ENCODE measurements around the gene PCDH12. TPM values are rescaled to one million over a fixed set of nuclear protein-coding genes. Genes with fewer than 3 reads are reported as not detected.

The PCDH12 gene
- polyA plus RNA-seq, 1 of the 3 experiments (the other 2 are of a cell fraction) = 0.02 TPM

- no peak for TF ChIP-seq RFX5 (IDR thresholded peaks at IDR 0.05; ENCODE audit: low read length)
- no peak for TF ChIP-seq SMC3 (IDR thresholded peaks at IDR 0.05; ENCODE audit: low read depth, low read length)
- no peak for TF ChIP-seq MXI1 (IDR thresholded peaks at IDR 0.05; ENCODE audit: low read depth, low read length)
- TF ChIP-seq PBX3 (IDR thresholded peaks at IDR 0.05) = no peak
- TF ChIP-seq FOXM1 (IDR thresholded peaks at IDR 0.05; ENCODE audit: low read depth) = no peak
- TF ChIP-seq FOXJ3 (CRISPR knock-in tag; IDR thresholded peaks at IDR 0.05) = no peak
- TF ChIP-seq NRF1 (IDR thresholded peaks at IDR 0.05; ENCODE audit: low read depth, low read length) = no peak
- no peak for TF ChIP-seq CTCF (IDR thresholded peaks at IDR 0.05)
- TF ChIP-seq IRF3 (IDR thresholded peaks at IDR 0.05; ENCODE audit: low read depth, low read length) = no peak
- TF ChIP-seq TCF12 (IDR thresholded peaks at IDR 0.05) = no peak
- 100% methylated on average over 1 of the region's 2 CpGs for WGBS (ENCODE audit: low lambda C conversion rate)
- Histone ChIP-seq H3K27me3 (ENCODE audit: insufficient read depth) (no peaks in the 10 kb centered on the region; the same call in 1 of the 2 replicates), H3K4me1 (ENCODE audit: control insufficient read depth in 1 of 2, insufficient read depth in 2 of 2, low read depth in 1 of 2, low read length in 1 of 2) (peaks cover 0 to 8% of the 10 kb centered on the region in 2 experiments; a peak in 2 of 4 replicates), H3K9me3 (no peaks in the 10 kb centered on the region), H3F3A (replicated peaks; ENCODE audit: insufficient read depth) (peaks cover 4% of the 10 kb centered on the region), H3K36me3 (replicated peaks in 1 of 2; ENCODE audit: control insufficient read depth in 1 of 2, insufficient read depth in 2 of 2, low read length in 1 of 2) (peaks cover 4 to 9% of the 10 kb centered on the region in 2 experiments), H3K4me2 (no peak overlapping the region), H3K79me2 (ENCODE audit: insufficient read depth) (peaks cover 25% of the 10 kb centered on the region), H4K20me1 (ENCODE audit: insufficient read depth) (no peaks in the 10 kb centered on the region), H2AFZ (ENCODE audit: low read depth) (no peak overlapping the region), H3K4me3 (ENCODE audit: low read depth in 2 of 2, low read length in 1 of 2) (no peak overlapping the region), H3K9ac (no peak overlapping the region), H3K9me2 (no peaks in the 10 kb centered on the region), H3K27ac (ENCODE audit: low read depth in 2 of 2, low read length in 1 of 2) (no peak overlapping the region)
- ChIA-PET CTCF (interaction anchor here (0.7 to 8.8 kb wide), 5 partner anchors 30 to 256 kb away, joined by 3 to 71 read pairs (median 12); partner anchors contain the start of genes PCDH1 and PCDH12), POLR2A (interaction anchor here (1.6 kb wide), 1 partner anchor 38 kb away, joined by 4 read pairs; no protein-coding TSS in a partner anchor)
- DNase-seq = no peak
Measured at GRCh38 chr5:141920771-141921170, 37.2 kb downstream of the PCDH12 start.

GRCh38 chr5:141919218-141920119 is 38.5 kb downstream of the PCDH12 start:
- WGBS (ENCODE audit: low lambda C conversion rate) = 96% methylated on average over 8 of the region's 8 CpGs
- H2AFZ ChIP-seq (ENCODE audit: low read depth) = no peak overlapping the region
- TF ChIP-seq NFIC (IDR thresholded peaks at IDR 0.05; ENCODE audit: borderline replicate concordance) (no peak), SIN3A (IDR thresholded peaks at IDR 0.05; ENCODE audit: borderline replicate concordance, low read depth, low read length) (no peak), EP300 (IDR thresholded peaks at IDR 0.05; ENCODE audit: borderline replicate concordance in 1 of 2, low read depth in 1 of 2, low read length in 1 of 2) (no peak), CTCF (IDR thresholded peaks at IDR 0.05) (no peak), SMC3 (IDR thresholded peaks at IDR 0.05; ENCODE audit: low read depth, low read length) (no peak), USF1 (IDR thresholded peaks at IDR 0.05; ENCODE audit: borderline replicate concordance, low read depth) (no peak), RXRA (IDR thresholded peaks at IDR 0.05; ENCODE audit: borderline replicate concordance, low read depth) (no peak), FOXJ3 (CRISPR knock-in tag; IDR thresholded peaks at IDR 0.05) (no peak), GABPA (IDR thresholded peaks at IDR 0.05; ENCODE audit: low read depth) (no peak), MXI1 (IDR thresholded peaks at IDR 0.05; ENCODE audit: low read depth, low read length) (no peak), ELF1 (IDR thresholded peaks at IDR 0.05) (no peak)

More at GRCh38 chr5:141919218-141920119, 38.5 kb downstream of the PCDH12 start:
- no peaks in the 10 kb centered on the region for H3K9me2 ChIP-seq
- no peak overlapping the region for H3K9ac ChIP-seq
- no peaks in the 10 kb centered on the region for H4K20me1 ChIP-seq (ENCODE audit: insufficient read depth)
- H3K4me2 ChIP-seq = no peak overlapping the region
- no peak for DNase-seq
- POLR2A ChIA-PET = no interaction called here
- peaks cover 0 to 7% of the 10 kb centered on the region in 2 experiments; a peak in 2 of 4 replicates for H3K4me1 ChIP-seq (ENCODE audit: control insufficient read depth in 1 of 2, insufficient read depth in 2 of 2, low read depth in 1 of 2, low read length in 1 of 2)
- peaks cover 15% of the 10 kb centered on the region for H3K79me2 ChIP-seq (ENCODE audit: insufficient read depth)
- peaks cover 4% of the 10 kb centered on the region for H3F3A ChIP-seq (replicated peaks; ENCODE audit: insufficient read depth)
- no peak overlapping the region for H3K27ac ChIP-seq (ENCODE audit: low read depth in 2 of 2, low read length in 1 of 2)
- CTCF ChIA-PET = interaction anchor here (0.7 to 8.8 kb wide), 6 partner anchors 41 to 255 kb away, joined by 3 to 71 read pairs (median 3); partner anchors contain the start of genes PCDH1 and PCDH12
- H3K27me3 ChIP-seq (ENCODE audit: insufficient read depth) = no peaks in the 10 kb centered on the region; the same call in 1 of the 2 replicates
- H3K36me3 ChIP-seq (replicated peaks in 1 of 2; ENCODE audit: control insufficient read depth in 1 of 2, insufficient read depth in 2 of 2, low read length in 1 of 2) = peaks cover 0 to 5% of the 10 kb centered on the region in 2 experiments
- H3K4me3 ChIP-seq (ENCODE audit: low read depth in 2 of 2, low read length in 1 of 2) = no peak overlapping the region
- no peaks in the 10 kb centered on the region for H3K9me3 ChIP-seq

Data from SK-N-SH (cell line).